Ramos (cell line): Measurements from ENCODE around the gene MIAT.

Experiments used
- in situ Hi-C: fragments of 300-500 bp; cut with MboI; formaldehyde crosslinking; loops from one replicate; pipeline ENCODE4 v1.14.3; 2022; ENCODE audit warnings: low sequenced_read_pairs; ENCODE audit not compliant: unreplicated experiment

Gene MIAT

GRCh38 chr22:26718905-26719304 lies 61.5 kb downstream of the MIAT start:
- in situ Hi-C loops, result no loop called here

GRCh38 chr22:26722159-26722558 lies 64.8 kb downstream of the MIAT start:
- in situ Hi-C loops, result no loop called here

- in situ Hi-C loops, result no loop called here
Measured at GRCh38 chr22:26724414-26724813, 67.0 kb downstream of the MIAT start.

- in situ Hi-C loops, result no loop called here
Measured at GRCh38 chr22:26725012-26725676, 67.8 kb downstream of the MIAT start.
